ENCODE results near the gene ELOA. TPM values are rescaled to one million over a fixed set of nuclear protein-coding genes. Genes with fewer than 3 reads are reported as not detected.
A peak's percentile ranks its signal among the peaks of the same experiment; 100 is the strongest.

Gene ELOA
- total RNA-seq, 4 donors from 2014 or later, result 38.2 to 58.2 (median 42.8) TPM

DNA sequence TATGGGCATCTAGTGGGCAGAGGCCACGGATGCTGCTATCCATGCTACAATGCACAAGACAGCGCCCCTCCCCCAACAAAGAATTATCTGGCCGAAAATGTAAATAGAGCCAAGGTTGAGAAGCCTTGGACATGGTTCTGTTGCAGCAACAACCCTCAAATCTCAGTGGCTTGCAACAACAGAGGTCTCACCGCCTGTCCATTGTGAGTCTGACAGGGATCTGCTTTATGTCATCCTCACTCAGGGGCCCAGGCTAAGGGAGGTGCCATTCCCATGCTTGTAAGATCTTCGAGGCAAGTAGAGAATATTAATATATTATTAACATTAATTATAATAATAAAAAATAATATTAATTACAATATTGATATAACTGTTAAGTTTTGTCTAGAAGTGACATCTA, 25.5 kb downstream of the ELOA start:
- peaks cover 6% of the 10 kb centered on the region for H3K4me1 ChIP-seq
- peaks cover 29% of the 10 kb centered on the region for H3K36me3 ChIP-seq
- TF ChIP-seq, protein P1, sequence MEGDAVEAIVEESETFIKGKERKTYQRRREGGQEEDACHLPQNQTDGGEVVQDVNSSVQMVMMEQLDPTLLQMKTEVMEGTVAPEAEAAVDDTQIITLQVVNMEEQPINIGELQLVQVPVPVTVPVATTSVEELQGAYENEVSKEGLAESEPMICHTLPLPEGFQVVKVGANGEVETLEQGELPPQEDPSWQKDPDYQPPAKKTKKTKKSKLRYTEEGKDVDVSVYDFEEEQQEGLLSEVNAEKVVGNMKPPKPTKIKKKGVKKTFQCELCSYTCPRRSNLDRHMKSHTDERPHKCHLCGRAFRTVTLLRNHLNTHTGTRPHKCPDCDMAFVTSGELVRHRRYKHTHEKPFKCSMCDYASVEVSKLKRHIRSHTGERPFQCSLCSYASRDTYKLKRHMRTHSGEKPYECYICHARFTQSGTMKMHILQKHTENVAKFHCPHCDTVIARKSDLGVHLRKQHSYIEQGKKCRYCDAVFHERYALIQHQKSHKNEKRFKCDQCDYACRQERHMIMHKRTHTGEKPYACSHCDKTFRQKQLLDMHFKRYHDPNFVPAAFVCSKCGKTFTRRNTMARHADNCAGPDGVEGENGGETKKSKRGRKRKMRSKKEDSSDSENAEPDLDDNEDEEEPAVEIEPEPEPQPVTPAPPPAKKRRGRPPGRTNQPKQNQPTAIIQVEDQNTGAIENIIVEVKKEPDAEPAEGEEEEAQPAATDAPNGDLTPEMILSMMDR (IDR thresholded peaks at IDR 0.05), result no peak
- TF ChIP-seq POLR2AphosphoS5 (IDR thresholded peaks at IDR 0.05) (no peak), POLR2A (IDR thresholded peaks at IDR 0.05) (no peak), EP300 (IDR thresholded peaks at IDR 0.05) (no peak)
- H3K4me3 ChIP-seq, result no peak overlapping the region
- H3K27me3 ChIP-seq, result no peaks in the 10 kb centered on the region
- H3K27ac ChIP-seq, result no peak overlapping the region
- H3K9me3 ChIP-seq, result no peaks in the 10 kb centered on the region
- 81% methylated on average over 5 of the region's 5 CpGs for WGBS
- no peak for DNase-seq (ENCODE audit: low spot score in 2 of 2)

DNA sequence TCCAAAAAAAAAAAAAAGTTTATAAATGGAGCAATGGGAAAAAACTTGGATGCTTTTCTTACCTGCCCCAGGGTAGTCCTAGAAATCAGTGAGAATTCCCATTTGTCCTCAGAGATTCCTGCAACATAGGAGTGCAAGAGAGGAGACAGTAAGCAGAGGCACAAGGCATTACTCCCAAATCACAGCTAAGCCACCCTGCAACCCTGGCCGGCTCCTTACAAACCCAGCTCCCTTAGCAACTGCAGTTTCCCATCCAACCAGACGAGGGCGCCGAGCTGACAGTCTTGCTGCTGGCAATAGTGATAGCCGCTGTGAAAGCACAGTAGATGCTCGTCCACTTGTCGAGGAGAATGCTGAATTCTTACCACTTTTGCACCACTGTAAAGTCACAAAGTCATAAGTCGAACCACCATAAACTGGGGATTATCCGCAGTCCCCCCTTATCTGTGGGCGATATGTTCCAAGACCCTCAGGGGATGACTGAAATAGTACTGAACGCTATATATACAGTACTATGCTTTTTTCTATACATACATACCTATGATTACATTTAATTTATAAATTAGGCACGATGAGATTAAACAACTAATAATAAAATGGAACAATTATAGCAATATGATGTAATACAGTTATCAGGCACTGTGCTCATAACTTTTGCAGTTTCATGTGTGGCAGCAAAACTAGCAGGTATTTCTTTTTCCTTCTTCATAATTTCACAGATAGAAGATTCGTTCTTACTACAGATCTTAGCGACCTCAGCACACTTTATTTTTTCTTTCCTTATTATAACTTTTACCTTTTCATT, 29.0 kb downstream of the ELOA start:
- peak; percentile 90 to 96 for DNase-seq (ENCODE audit: low spot score in 2 of 2)
- Histone ChIP-seq H3K9me3 (no peaks in the 10 kb centered on the region), H3K4me1 (peaks cover 13% of the 10 kb centered on the region), H3K36me3 (peaks cover 15% of the 10 kb centered on the region), H3K27me3 (no peaks in the 10 kb centered on the region), H3K27ac (no peak overlapping the region), H3K4me3 (no peak overlapping the region)
- no peak for TF ChIP-seq EP300 (IDR thresholded peaks at IDR 0.05)
- TF ChIP-seq, protein P1 (IDR thresholded peaks at IDR 0.05), result peak; percentile 82 to 92
- TF ChIP-seq POLR2AphosphoS5 (IDR thresholded peaks at IDR 0.05), result no peak
- 12% methylated on average over 14 of the region's 14 CpGs for WGBS

DNA sequence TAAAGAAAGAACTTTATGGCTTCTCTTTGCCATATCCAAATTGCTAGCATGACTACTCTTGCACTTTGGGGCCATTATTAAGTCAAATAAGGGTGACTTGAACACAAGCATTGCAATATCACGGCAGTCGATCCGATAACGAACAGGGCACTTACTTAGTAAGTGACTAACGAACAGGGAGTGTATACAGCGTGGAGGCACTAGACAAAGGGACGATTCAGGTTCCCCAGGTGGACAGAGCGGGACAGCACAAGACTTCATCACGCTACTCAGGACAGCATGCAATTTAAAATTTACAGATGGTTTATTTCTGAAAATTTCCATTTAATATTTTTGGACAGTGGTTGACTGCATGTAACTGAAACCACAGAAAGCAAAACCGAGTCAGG, 29.6 kb downstream of the ELOA start:
- 92% methylated on average over 10 of the region's 10 CpGs for WGBS
- Histone ChIP-seq H3K9me3 (no peaks in the 10 kb centered on the region), H3K27ac (no peak overlapping the region), H3K36me3 (peaks cover 11% of the 10 kb centered on the region), H3K4me1 (peaks cover 19% of the 10 kb centered on the region), H3K4me3 (no peak overlapping the region), H3K27me3 (no peaks in the 10 kb centered on the region)
- no peak for DNase-seq (ENCODE audit: low spot score in 2 of 2)
- TF ChIP-seq POLR2AphosphoS5 (IDR thresholded peaks at IDR 0.05), result no peak
- no peak for TF ChIP-seq EP300 (IDR thresholded peaks at IDR 0.05)
- TF ChIP-seq, protein P1 (IDR thresholded peaks at IDR 0.05), result no peak
- TF ChIP-seq POLR2A (IDR thresholded peaks at IDR 0.05), result no peak

- no peak for DNase-seq (ENCODE audit: low spot score in 2 of 2)
- no peak for TF ChIP-seq POLR2A (IDR thresholded peaks at IDR 0.05)
- TF ChIP-seq, protein P1 (IDR thresholded peaks at IDR 0.05), result no peak
- TF ChIP-seq POLR2AphosphoS5 (IDR thresholded peaks at IDR 0.05), result no peak
- no peak for TF ChIP-seq EP300 (IDR thresholded peaks at IDR 0.05)
- H3K4me3 ChIP-seq, result no peak overlapping the region
- H3K27me3 ChIP-seq, result no peaks in the 10 kb centered on the region
- 78% methylated on average over 6 of the region's 6 CpGs for WGBS
- peaks cover 11% of the 10 kb centered on the region for H3K36me3 ChIP-seq
- H3K9me3 ChIP-seq, result no peaks in the 10 kb centered on the region
- H3K27ac ChIP-seq, result no peak overlapping the region
- peaks cover 26% of the 10 kb centered on the region for H3K4me1 ChIP-seq
Observed at GRCh38 chr1:23774174-23774880, 31.1 kb downstream of the ELOA start.

DNA sequence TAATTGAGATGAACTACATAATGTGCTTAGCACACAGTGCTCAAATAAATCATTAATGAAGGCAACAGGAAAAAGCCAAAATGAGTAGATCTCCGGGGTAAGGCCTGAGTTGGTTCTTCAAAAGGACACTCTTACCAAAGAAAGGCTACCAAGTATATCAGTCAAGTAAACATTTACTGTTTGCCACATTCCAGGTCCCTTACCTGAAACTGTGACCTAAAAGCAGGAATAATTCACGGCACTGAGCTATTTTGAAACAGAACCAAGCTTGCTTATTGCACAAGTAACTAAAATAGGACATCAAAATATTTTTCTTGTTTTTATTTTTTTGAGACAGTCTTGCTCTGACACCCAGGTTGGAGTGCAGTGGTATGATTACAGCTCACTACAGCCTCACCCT, 32.9 kb downstream of the ELOA start:
- DNase-seq (ENCODE audit: low spot score in 2 of 2), result no peak
- peaks cover 39% of the 10 kb centered on the region for H3K4me1 ChIP-seq
- peaks cover 11% of the 10 kb centered on the region for H3K36me3 ChIP-seq
- WGBS, result 81% methylated on average over 2 of the region's 2 CpGs
- H3K9me3 ChIP-seq, result no peaks in the 10 kb centered on the region
- no peaks in the 10 kb centered on the region for H3K27me3 ChIP-seq
- H3K4me3 ChIP-seq, result no peak overlapping the region
- no peak overlapping the region for H3K27ac ChIP-seq
- TF ChIP-seq, protein P1 (IDR thresholded peaks at IDR 0.05), result no peak
- TF ChIP-seq POLR2A (IDR thresholded peaks at IDR 0.05) (no peak), EP300 (IDR thresholded peaks at IDR 0.05) (no peak), POLR2AphosphoS5 (IDR thresholded peaks at IDR 0.05) (no peak)

All from suprapubic skin (tissue), 4 donors.